SK-N-SH (cell line): ENCODE results near the gene TRAPPC6A. TPM values are rescaled to one million over a fixed set of nuclear protein-coding genes. Genes with fewer than 3 reads are reported as not detected.

Experiments
- CTCF ChIA-PET: fragments of 300-600, 350-600 bp; formaldehyde crosslinking; extraction: SDS; loops from one replicate; lab custom pipeline; 2021; lab: Yijun Ruan, JAX
- POLR2A ChIA-PET: fragments of 350-600 bp; sonication (Branson Sonifier 250); formaldehyde crosslinking; extraction: SDS; loops from one replicate; lab custom pipeline; 2020; ENCODE audit warnings: antibody characterized with exemption, inconsistent platforms; lab: Yijun Ruan, JAX
- DNase-seq: peaks from one replicate; pipeline ENCODE4 v3.0.0; 2012
- H2AFZ ChIP-seq: fragments of 200-600 bp; sonication (generic); 2 replicates; pipeline ENCODE4 v1.8.1; 2016; ENCODE audit warnings: antibody characterized with exemption, mild to moderate bottlenecking, low read depth
- H3F3A ChIP-seq: fragments of 200-600 bp; sonication (generic); replicated peaks from 2 replicates; pipeline ENCODE3; 2016; ENCODE audit warnings: antibody characterized with exemption, mild to moderate bottlenecking; ENCODE audit not compliant: insufficient read depth
- H3K27ac ChIP-seq, 2 experiments: fragments of 200-500 bp in 1 of 2; fragments of 200-600 bp in 1 of 2; sonication (Bioruptor generic) in 1 of 2; sonication (generic), shearing (Covaris generic) in 1 of 2; 2 replicates each; pipeline versions ENCODE4 v1.5.1 to v1.6.1; 2014 to 2016; ENCODE audit warnings: low read depth in 2 of 2, inconsistent platforms in 1 of 2, low read length in 1 of 2, mild to moderate bottlenecking in 1 of 2, mixed read lengths in 1 of 2
- H3K27me3 ChIP-seq: fragments of 200-600 bp; sonication (generic), shearing (Covaris generic); 2 replicates; pipeline ENCODE4 v1.6.1; 2016; ENCODE audit warnings: mixed run types; ENCODE audit not compliant: insufficient read depth
- H3K36me3 ChIP-seq, 2 experiments: fragments of 200-500 bp in 1 of 2; fragments of 200-600 bp in 1 of 2; sonication (Bioruptor generic) in 1 of 2; sonication (generic) in 1 of 2; replicated peaks in 1 of 2; 2 replicates each; pipeline versions ENCODE3 to v1.5.1; 2014 to 2016; ENCODE audit warnings: low read length in 1 of 2, mild to moderate bottlenecking in 1 of 2; ENCODE audit not compliant: insufficient read depth in 2 of 2, control insufficient read depth in 1 of 2
- H3K4me1 ChIP-seq, 2 experiments: fragments of 200-500 bp in 1 of 2; fragments of 200-600 bp in 1 of 2; sonication (Bioruptor generic) in 1 of 2; sonication (generic), shearing (Covaris generic) in 1 of 2; 2 replicates each; pipeline versions ENCODE4 v1.5.1 to v1.6.1; 2014 to 2016; ENCODE audit warnings: low read depth in 1 of 2, low read length in 1 of 2, mixed run types in 1 of 2; ENCODE audit not compliant: insufficient read depth in 2 of 2, control insufficient read depth in 1 of 2
- H3K4me2 ChIP-seq: fragments of 200-600 bp; sonication (generic), shearing (Covaris generic); 2 replicates; pipeline ENCODE4 v1.6.1; 2017; ENCODE audit warnings: mixed run types
- H3K4me3 ChIP-seq, 2 experiments: fragments of 200-500 bp in 1 of 2; fragments of 200-600 bp in 1 of 2; sonication (Bioruptor generic) in 1 of 2; sonication (generic), shearing (Covaris generic) in 1 of 2; 2 replicates each; pipeline versions ENCODE4 v1.5.1 to v1.8.1; 2014 to 2016; ENCODE audit warnings: low read depth in 2 of 2, inconsistent platforms in 1 of 2, low read length in 1 of 2, mild to moderate bottlenecking in 1 of 2, mixed read lengths in 1 of 2, moderate library complexity in 1 of 2
- H3K79me2 ChIP-seq: fragments of 200-600 bp; sonication (generic); 2 replicates; pipeline ENCODE4 v1.8.1; 2017; ENCODE audit warnings: mild to moderate bottlenecking; ENCODE audit not compliant: insufficient read depth
- H3K9ac ChIP-seq: fragments of 200-600 bp; sonication (generic); 2 replicates; pipeline ENCODE4 v1.6.1; 2017; ENCODE audit warnings: mixed run types
- H3K9me2 ChIP-seq: fragments of 200-600 bp; sonication (generic); 2 replicates; pipeline ENCODE4 v1.6.1; 2017; ENCODE audit warnings: mixed run types
- H3K9me3 ChIP-seq: fragments of 200-600 bp; sonication (generic); 2 replicates; pipeline ENCODE4 v1.6.1; 2017; ENCODE audit warnings: mixed run types, mild to moderate bottlenecking, moderate library complexity
- H4K20me1 ChIP-seq: fragments of 200-600 bp; sonication (generic); 2 replicates; pipeline ENCODE4 v1.6.1; 2017; ENCODE audit warnings: mild to moderate bottlenecking, mixed run types; ENCODE audit not compliant: insufficient read depth
- EP300 ChIP-seq, 2 experiments: IDR thresholded peaks; 2 replicates each; pipeline versions ENCODE4 v1.4.0 to v1.6.1; 2012; ENCODE audit warnings: borderline replicate concordance in 1 of 2, low read depth in 1 of 2, low read length in 1 of 2
- FOSL2 ChIP-seq: IDR thresholded peaks from 2 replicates; pipeline ENCODE4 v1.4.0; 2012; ENCODE audit warnings: low read depth, mild to moderate bottlenecking, moderate library complexity, borderline replicate concordance
- GABPA ChIP-seq: IDR thresholded peaks from 2 replicates; pipeline ENCODE4 v1.4.0; 2012; ENCODE audit warnings: low read depth, mild to moderate bottlenecking
- IRF3 ChIP-seq: fragments of 150-350 bp; IDR thresholded peaks from 2 replicates; pipeline ENCODE4 v1.6.1; 2016; ENCODE audit warnings: mild to moderate bottlenecking, low read depth, low read length
- MXI1 ChIP-seq: IDR thresholded peaks from 2 replicates; pipeline ENCODE4 v1.6.1; 2012; ENCODE audit warnings: mild to moderate bottlenecking, low read depth, low read length, improper control_type of control experiment
- RXRA ChIP-seq: IDR thresholded peaks from 2 replicates; pipeline ENCODE4 v1.4.0; 2012; ENCODE audit warnings: low read depth, mild to moderate bottlenecking, borderline replicate concordance
- TAF1 ChIP-seq: IDR thresholded peaks from 2 replicates; pipeline ENCODE4 v1.6.1; 2012; ENCODE audit warnings: low read depth, mild to moderate bottlenecking, low read length, moderate library complexity, borderline replicate concordance
- TCF12 ChIP-seq: IDR thresholded peaks from 2 replicates; pipeline ENCODE4 v1.4.0; 2012
- USF2 ChIP-seq: fragments of 150-350 bp; IDR thresholded peaks from 2 replicates; pipeline ENCODE4 v1.6.1; 2017; ENCODE audit warnings: antibody characterized with exemption, low read length, low read depth, borderline replicate concordance
- WGBS: methylation state at CpG from one replicate; pipeline ENCODE4 v1.1.6; 2017; ENCODE audit warnings: low lambda C conversion rate; 5-methylcytosine and 5-hydroxymethylcytosine counted together
- polyA plus RNA-seq, 3 experiments: library from polyadenylated mRNA; depleted of rRNA; stranded (reverse); fragments of >200 nt; gene quantifications; 2 replicates each; pipeline ENCODE4 v1.2.3, GENCODE V29; 2012
- TF ChIP-seq, protein P1 (sequence below): IDR thresholded peaks from 2 replicates; pipeline ENCODE4 v1.4.0; 2012; ENCODE audit warnings: low read depth, borderline replicate concordance
- TF ChIP-seq, protein P2 (sequence below): IDR thresholded peaks from 2 replicates; pipeline ENCODE4 v1.6.1; 2012; ENCODE audit warnings: mild to moderate bottlenecking, low read depth, low read length, moderate library complexity
- TF ChIP-seq, protein P3 (sequence below): IDR thresholded peaks from 2 replicates; pipeline ENCODE4; 2012
- TF ChIP-seq, protein P4 (sequence below): IDR thresholded peaks from 2 replicates; pipeline ENCODE4 v1.4.0; 2012; ENCODE audit warnings: low read depth
- TF ChIP-seq, protein P5 (sequence below): fragments of 200-600 bp; sonication (generic); IDR thresholded peaks from 2 replicates; pipeline ENCODE4 v1.6.1; 2017; ENCODE audit warnings: antibody characterized with exemption, mild to moderate bottlenecking, moderate library complexity

Gene TRAPPC6A
- polyA plus RNA-seq, 1 of the 3 experiments (the other 2 are of a cell fraction): 59.0 TPM

GRCh38 chr19:45163156-45163555, 14.9 kb downstream of the TRAPPC6A start:
- H4K20me1 ChIP-seq: no peaks in the 10 kb centered on the region
- TF ChIP-seq USF2 (no peak), MXI1 (no peak), RXRA (no peak), FOSL2 (no peak), TAF1 (no peak), TCF12 (no peak), IRF3 (no peak), GABPA (no peak), EP300 (IDR thresholded peaks at IDR 0.05; ENCODE audit: borderline replicate concordance in 1 of 2, low read depth in 1 of 2, low read length in 1 of 2) (no peak)
- TF ChIP-seq, protein P1, sequence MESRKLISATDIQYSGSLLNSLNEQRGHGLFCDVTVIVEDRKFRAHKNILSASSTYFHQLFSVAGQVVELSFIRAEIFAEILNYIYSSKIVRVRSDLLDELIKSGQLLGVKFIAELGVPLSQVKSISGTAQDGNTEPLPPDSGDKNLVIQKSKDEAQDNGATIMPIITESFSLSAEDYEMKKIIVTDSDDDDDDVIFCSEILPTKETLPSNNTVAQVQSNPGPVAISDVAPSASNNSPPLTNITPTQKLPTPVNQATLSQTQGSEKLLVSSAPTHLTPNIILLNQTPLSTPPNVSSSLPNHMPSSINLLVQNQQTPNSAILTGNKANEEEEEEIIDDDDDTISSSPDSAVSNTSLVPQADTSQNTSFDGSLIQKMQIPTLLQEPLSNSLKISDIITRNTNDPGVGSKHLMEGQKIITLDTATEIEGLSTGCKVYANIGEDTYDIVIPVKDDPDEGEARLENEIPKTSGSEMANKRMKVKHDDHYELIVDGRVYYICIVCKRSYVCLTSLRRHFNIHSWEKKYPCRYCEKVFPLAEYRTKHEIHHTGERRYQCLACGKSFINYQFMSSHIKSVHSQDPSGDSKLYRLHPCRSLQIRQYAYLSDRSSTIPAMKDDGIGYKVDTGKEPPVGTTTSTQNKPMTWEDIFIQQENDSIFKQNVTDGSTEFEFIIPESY: no peak
- TF ChIP-seq, protein P2, sequence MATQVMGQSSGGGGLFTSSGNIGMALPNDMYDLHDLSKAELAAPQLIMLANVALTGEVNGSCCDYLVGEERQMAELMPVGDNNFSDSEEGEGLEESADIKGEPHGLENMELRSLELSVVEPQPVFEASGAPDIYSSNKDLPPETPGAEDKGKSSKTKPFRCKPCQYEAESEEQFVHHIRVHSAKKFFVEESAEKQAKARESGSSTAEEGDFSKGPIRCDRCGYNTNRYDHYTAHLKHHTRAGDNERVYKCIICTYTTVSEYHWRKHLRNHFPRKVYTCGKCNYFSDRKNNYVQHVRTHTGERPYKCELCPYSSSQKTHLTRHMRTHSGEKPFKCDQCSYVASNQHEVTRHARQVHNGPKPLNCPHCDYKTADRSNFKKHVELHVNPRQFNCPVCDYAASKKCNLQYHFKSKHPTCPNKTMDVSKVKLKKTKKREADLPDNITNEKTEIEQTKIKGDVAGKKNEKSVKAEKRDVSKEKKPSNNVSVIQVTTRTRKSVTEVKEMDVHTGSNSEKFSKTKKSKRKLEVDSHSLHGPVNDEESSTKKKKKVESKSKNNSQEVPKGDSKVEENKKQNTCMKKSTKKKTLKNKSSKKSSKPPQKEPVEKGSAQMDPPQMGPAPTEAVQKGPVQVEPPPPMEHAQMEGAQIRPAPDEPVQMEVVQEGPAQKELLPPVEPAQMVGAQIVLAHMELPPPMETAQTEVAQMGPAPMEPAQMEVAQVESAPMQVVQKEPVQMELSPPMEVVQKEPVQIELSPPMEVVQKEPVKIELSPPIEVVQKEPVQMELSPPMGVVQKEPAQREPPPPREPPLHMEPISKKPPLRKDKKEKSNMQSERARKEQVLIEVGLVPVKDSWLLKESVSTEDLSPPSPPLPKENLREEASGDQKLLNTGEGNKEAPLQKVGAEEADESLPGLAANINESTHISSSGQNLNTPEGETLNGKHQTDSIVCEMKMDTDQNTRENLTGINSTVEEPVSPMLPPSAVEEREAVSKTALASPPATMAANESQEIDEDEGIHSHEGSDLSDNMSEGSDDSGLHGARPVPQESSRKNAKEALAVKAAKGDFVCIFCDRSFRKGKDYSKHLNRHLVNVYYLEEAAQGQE: no peak
- TF ChIP-seq, protein P3, sequence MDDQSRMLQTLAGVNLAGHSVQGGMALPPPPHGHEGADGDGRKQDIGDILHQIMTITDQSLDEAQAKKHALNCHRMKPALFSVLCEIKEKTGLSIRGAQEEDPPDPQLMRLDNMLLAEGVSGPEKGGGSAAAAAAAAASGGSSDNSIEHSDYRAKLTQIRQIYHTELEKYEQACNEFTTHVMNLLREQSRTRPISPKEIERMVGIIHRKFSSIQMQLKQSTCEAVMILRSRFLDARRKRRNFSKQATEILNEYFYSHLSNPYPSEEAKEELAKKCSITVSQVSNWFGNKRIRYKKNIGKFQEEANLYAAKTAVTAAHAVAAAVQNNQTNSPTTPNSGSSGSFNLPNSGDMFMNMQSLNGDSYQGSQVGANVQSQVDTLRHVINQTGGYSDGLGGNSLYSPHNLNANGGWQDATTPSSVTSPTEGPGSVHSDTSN: no peak
- TF ChIP-seq, protein P4, sequence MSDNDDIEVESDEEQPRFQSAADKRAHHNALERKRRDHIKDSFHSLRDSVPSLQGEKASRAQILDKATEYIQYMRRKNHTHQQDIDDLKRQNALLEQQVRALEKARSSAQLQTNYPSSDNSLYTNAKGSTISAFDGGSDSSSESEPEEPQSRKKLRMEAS: no peak
- TF ChIP-seq, protein P5, sequence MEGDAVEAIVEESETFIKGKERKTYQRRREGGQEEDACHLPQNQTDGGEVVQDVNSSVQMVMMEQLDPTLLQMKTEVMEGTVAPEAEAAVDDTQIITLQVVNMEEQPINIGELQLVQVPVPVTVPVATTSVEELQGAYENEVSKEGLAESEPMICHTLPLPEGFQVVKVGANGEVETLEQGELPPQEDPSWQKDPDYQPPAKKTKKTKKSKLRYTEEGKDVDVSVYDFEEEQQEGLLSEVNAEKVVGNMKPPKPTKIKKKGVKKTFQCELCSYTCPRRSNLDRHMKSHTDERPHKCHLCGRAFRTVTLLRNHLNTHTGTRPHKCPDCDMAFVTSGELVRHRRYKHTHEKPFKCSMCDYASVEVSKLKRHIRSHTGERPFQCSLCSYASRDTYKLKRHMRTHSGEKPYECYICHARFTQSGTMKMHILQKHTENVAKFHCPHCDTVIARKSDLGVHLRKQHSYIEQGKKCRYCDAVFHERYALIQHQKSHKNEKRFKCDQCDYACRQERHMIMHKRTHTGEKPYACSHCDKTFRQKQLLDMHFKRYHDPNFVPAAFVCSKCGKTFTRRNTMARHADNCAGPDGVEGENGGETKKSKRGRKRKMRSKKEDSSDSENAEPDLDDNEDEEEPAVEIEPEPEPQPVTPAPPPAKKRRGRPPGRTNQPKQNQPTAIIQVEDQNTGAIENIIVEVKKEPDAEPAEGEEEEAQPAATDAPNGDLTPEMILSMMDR: no peak
- TF ChIP-seq, all 33 proteins: peak for 0
- WGBS: 84% methylated on average over 15 of the region's 17 CpGs
- no peaks in the 10 kb centered on the region for H3K9me2 ChIP-seq
- ChIA-PET CTCF (interaction anchor here (1.0 to 2.2 kb wide), 4 partner anchors 9 to 175 kb away, joined by 3 to 13 read pairs (median 5); no protein-coding TSS in a partner anchor), POLR2A (no interaction called here)
- no peaks in the 10 kb centered on the region for H3K36me3 ChIP-seq
- H3K4me2 ChIP-seq: no peak overlapping the region
- DNase-seq: no peak
- H3K27ac ChIP-seq: no peak overlapping the region
- no peaks in the 10 kb centered on the region for H3F3A ChIP-seq
- H3K79me2 ChIP-seq: no peaks in the 10 kb centered on the region
- no peaks in the 10 kb centered on the region for H3K9me3 ChIP-seq
- no peak overlapping the region for H2AFZ ChIP-seq
- peaks cover 0 to 9% of the 10 kb centered on the region in 2 experiments; a peak in 1 of 4 replicates for H3K4me1 ChIP-seq
- H3K27me3 ChIP-seq: no peaks in the 10 kb centered on the region
- no peak overlapping the region for H3K9ac ChIP-seq
- H3K4me3 ChIP-seq: no peak overlapping the region
